Fibroblast of lung (primary cell): ENCODE measurements around the gene SUSD1.

ENCODE experiments used
- EZH2 ChIP-seq: IDR thresholded peaks from 2 replicates; pipeline ENCODE4 v1.5.1; 2012; ENCODE audit warnings: low read length, control low read depth, mild to moderate bottlenecking; ENCODE audit errors: missing control alignments
- TF ChIP-seq, protein P1 (sequence below), 2 donors: IDR thresholded peaks in 1 of 2; conservative IDR thresholded peaks in 1 of 2; 1 replicate in 1 of 2; 2 replicates in 1 of 2; pipeline ENCODE4 v1.5.1; 2011 to 2012; ENCODE audit warnings: low read length in 2 of 2, control low read depth in 1 of 2, inconsistent platforms in 1 of 2, low read depth in 1 of 2, mild to moderate bottlenecking in 1 of 2

DNA sequence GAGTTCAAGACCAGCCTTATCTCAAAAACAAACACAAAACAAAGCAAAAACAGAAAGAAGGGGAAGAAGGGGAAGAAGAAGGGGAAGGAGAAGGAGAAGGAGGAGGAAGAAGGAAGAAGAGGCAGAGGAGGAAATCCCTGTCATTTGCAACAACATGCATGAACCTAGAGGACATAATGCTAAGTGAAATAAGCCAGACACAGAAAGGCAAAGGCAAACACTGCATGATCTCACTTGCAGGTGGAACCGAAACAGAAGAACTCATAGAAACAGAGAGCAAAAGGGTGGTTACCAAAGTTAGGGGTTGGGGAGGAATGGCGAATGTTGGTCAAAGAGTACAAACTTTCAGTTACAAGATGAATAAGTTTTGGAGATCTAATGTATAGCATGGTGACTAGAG lies 143.1 kb downstream of the SUSD1 start:
- TF ChIP-seq, protein P1, sequence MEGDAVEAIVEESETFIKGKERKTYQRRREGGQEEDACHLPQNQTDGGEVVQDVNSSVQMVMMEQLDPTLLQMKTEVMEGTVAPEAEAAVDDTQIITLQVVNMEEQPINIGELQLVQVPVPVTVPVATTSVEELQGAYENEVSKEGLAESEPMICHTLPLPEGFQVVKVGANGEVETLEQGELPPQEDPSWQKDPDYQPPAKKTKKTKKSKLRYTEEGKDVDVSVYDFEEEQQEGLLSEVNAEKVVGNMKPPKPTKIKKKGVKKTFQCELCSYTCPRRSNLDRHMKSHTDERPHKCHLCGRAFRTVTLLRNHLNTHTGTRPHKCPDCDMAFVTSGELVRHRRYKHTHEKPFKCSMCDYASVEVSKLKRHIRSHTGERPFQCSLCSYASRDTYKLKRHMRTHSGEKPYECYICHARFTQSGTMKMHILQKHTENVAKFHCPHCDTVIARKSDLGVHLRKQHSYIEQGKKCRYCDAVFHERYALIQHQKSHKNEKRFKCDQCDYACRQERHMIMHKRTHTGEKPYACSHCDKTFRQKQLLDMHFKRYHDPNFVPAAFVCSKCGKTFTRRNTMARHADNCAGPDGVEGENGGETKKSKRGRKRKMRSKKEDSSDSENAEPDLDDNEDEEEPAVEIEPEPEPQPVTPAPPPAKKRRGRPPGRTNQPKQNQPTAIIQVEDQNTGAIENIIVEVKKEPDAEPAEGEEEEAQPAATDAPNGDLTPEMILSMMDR (conservative IDR thresholded peaks at IDR 0.05 in 1 of 2, IDR thresholded peaks at IDR 0.05 in 1 of 2; ENCODE audit: low read depth in 1 of 2, low read length in 2 of 2), result no peak
- no peak for TF ChIP-seq EZH2
